Smooth muscle cell of the brain vasculature (primary cell): ENCODE data around the gene IFNL2.
"Not testable (repeated sequence)": the region's sequence is repeated elsewhere in the genome, so short reads cannot be mapped to it uniquely, and the experiment has no call there.

ENCODE experiments used
- DNase-seq: peaks from one replicate; pipeline ENCODE4 v3.0.0-alpha.2; 2012; ENCODE audit warnings: low read depth, low spot score

Gene IFNL2

DNA sequence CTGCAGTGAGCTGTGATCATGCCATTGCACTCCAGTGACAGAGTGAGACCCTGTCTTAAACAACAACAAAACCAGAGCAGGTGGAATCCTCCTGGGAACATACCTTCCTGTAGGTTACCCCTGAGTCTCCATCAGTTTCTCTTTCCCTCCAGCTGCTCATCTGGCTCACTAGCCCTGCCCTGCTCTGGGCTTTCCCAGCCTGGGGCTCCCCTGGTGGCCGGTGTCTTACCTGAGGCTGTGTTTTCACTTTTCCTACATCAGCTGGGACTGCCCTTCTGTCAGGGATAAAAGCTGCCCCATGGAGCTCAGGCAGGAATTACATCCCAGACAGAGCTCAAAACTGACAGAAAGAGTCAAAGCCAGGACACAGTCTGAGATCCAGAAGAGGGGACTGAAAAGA lies at the start of gene IFNL2:
TSS of gene IFNL2 (plus strand) at position 312 of the 400 bp plus-strand sequence. CDS start 173 bp downstream, outside the sequence.
- not testable (repeated sequence) for DNase-seq

DNA sequence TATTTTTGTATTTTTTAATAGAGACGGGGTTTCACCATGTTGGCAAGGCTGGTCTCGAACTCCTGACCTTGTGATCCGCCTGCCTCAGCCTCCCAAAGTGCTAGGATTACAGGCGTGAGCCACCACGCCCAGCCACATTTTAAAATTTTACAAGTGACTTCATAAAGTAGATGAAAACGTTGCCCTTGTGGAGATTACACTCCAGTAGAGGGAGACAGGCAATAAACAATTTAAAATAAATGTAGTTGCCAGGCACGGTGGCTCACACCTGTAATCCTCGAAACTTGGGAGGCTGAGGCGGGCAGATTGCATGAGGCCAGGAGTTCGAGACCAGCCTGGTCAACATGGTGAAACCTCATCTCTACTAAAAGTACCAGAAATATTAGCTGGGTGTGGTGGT lies 49.1 kb upstream of the IFNL2 start:
- DNase-seq: not testable (repeated sequence)

DNA sequence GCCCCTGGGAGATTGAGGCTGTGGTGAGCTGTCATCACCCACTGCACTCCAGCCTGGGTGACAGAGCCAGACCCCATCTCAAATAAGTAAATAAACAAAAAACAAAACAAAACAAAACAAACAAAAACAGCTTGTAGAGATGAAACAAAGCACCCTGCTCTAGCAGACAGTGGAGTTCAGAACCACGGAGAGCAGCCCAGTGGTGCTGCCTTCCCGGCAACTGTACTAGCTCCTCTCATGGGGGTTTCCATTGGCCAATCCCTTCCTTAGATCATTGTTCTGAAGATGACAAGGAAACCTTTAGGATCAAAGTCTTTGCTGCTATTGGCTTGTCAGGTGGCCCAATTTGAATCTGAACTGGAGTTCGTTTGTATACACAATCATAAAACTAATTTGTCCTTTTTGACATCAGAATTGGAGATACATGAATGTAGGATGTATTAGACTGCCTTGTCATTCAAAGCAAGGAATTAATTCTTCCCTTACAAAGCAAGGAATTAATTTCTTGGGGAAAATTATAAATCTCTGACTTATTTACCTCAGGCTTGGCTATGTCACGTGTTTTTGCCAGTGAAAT lies 44.4 kb upstream of the IFNL2 start:
- DNase-seq: no peak

DNA sequence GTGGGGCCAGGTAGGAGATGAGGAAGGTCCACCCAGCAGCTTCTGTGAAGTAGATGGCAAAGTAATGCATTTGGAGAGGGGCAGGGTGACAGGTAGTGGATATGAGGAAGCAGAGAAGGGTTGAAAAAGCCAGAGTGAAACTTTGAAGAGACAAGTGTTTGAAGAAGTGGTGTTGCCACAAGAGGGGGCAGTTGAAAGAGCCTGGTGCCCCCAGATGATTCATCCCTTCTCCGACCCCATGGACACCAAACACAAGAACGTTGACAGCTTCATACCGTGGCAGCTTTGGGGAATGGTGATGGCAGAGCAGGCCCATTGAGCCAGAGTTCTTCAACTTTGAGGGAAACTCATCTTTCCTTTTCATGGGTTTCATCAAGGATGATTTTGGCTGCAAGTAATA lies 43.3 kb upstream of the IFNL2 start:
- DNase-seq: no peak

DNA sequence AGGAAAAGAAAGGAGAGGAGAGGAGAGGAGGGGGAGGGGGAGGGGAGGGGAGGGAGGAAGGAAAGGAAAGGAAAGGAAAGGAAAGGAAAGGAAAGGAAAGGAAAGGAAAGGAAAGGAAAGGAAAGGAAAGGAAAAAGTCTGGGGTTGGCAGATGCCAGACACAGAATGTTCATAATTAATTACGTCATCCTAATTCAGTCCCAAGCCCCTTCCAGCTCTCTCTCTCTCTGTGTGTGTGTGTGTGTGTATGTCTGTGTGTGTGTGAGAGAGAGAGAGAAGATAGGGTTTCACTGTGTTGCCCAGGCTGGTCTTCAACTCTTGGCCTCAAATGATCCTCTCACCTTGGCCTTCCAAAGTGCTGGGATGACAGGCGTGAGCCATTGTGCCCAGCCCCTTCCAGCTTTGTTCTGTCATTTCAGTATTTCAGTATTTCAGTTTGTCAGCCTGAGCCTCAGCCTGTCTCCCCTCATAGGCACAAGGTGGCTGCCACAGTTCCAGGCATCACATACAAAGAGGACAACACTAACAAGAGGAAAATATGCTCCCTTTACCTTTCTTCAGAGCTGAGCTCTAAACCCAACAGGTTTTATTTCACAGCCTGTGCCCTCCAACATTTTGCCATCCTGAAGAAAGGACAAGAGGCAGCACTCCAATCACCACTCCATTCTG lies 38.0 kb upstream of the IFNL2 start:
- DNase-seq: no peak

DNA sequence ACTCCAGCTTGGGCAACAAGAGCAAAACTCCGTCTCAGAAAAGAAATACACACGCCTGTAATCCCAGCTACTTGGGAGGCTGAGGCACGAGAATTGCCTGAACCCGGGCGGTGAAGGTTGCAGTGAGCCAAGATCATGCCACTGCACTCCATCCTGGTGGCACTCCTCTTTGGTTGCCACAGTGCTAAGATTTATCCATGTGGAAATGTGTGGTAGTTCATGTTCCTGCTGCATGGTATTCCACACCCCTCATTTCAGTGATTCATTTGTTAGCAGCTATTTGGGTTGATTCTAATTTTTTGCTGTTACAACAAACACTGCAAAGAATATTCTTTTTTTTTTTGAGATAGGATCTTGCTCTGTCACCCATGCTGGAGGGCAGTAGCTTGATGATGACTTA lies 35.5 kb upstream of the IFNL2 start:
- DNase-seq: no peak

DNA sequence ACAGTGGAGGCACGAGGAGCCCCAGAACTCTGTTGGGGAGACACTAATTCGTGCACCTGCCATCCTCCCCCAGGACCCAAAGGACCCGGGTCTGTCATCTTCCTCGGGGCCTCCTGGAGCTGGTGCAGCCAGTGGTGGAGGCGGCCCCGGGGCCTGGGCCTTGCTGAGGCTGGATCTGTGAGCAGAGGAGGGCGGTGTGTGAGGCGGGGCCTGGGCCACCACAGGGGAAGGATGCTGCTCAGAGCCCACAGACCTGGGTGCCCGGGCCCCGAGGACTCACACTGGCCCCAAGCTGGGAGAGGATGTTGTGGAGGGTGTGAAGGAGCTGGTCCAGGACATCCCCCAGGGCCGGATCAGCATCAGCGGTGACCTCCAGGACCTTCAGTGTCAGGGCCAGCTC lies 31.7 kb upstream of the IFNL2 start:
- no peak for DNase-seq

DNA sequence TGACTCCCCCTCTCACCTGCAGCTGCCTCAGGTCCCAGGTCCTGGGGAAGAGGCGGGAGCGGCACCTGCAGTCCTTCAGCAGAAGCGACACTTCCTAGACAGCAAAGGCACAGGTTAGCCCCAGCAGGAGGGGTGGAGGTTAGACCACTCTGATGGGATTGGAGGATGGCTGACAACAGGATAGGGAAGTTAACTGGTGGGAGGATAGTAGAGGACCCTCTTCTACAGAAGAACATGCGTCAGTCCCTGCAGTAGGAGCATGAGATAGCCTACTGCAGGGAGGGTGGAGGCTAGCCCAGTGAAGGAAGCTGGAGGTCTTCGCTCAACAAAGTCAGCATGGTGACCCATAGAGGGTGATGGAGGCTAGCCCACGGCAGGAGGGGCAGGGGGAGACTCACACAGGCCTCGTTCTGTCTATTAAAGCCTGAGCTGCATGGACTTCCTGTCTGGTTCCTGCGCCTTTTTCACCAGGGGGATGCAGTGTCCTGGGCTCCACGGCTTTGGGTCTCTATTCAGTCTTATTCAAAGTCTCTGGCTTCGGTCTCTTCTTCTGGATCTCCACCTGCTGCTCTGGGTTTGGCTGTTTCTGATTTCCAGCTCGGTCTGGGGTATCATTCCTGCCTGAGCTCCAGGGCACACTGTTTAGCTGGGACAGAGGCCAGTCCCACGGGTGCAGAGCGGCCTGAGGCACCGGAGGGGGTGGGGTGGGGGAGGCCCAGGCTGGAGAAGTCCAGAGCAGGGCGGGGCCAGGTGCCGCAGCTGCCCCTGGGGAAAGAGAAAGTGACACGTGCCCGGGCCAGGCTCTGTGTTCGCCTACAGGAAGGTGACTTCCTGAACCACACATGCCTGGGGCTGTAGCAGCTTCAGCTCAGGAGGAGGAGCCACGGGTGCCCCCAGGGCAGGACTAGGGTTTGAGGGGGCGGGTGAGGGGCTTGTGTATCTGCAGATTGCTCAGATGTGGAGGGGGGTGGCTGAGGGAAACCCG lies 30.7 kb upstream of the IFNL2 start:
- DNase-seq: no peak

DNA sequence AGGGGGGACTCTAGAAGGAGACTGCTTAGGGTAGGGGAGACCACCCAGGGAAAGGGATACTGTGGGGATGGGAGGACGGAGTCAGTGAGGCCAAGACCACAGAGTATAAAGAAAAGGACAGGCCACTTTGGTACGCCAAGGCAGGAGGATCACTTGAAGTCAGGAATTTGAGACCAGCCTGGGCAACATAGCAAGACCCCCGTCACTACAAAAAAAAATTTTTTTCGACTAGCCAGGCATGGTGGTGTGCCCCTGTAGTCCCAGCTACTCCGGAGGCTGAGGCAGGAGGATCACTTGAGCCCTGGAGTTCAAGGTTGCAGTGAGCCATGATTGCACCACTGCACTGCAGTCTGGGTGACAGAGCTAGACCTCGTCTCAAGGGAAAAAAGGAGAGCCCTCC lies 30.0 kb upstream of the IFNL2 start:
- DNase-seq: no peak

DNA sequence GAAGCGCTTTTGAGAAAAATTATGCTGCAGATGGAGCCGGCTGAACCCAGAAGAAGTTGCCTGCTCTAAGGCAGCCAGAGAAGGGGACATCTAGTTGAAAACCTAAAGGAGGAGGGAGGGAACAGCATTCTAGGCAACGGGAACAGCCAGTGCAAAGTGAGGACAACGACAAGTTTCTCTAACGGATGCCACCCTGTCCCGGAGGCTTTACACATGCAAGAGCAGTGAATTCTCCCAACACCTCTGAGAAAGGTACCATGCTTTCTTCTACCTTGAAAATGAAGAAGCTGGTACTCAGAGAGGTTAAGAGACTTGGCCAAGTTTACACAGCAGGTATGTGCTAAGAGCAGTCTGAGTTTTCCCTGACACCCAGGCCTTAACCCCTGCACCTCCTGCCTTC lies 29.3 kb upstream of the IFNL2 start:
- DNase-seq: no peak

DNA sequence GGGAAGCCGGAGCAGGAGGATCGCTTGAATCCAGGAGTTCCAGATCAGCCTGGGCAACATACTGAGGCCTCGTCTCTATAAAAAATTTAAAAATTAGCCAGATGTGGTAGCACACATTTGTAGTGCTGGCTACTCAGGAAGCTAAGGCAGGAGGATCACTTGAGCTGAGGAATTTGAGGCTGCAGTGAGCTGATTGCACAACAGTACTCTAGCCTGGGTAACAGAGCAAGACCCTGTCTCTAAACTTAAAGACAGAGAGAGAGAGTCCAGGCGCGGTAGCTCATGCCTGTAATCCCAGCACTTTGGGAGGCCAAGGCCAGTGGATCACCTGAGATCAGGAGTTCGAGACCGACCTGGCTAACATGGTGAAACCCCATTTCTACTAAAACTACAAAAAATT lies 27.8 kb upstream of the IFNL2 start:
- DNase-seq: no peak

DNA sequence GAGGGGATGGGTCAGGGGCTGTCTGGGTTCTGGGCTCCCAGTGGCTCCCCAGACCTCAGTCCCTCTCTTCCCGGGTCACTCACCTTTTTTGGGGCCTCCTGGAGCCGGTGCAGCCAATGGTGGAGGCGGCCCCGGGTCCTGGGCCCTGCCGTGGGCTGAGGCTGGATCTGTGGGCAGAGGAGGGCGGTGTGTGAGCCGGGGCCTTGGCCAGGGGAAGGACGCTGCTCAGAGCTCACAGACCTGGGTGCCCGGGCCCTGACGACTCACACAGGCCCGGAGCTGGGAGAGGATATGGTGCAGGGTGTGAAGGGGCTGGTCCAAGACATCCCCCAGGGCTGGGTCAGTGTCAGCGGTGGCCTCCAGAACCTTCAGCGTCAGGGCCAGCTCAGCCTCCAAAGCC lies 24.5 kb upstream of the IFNL2 start:
- DNase-seq: not testable (repeated sequence)

DNA sequence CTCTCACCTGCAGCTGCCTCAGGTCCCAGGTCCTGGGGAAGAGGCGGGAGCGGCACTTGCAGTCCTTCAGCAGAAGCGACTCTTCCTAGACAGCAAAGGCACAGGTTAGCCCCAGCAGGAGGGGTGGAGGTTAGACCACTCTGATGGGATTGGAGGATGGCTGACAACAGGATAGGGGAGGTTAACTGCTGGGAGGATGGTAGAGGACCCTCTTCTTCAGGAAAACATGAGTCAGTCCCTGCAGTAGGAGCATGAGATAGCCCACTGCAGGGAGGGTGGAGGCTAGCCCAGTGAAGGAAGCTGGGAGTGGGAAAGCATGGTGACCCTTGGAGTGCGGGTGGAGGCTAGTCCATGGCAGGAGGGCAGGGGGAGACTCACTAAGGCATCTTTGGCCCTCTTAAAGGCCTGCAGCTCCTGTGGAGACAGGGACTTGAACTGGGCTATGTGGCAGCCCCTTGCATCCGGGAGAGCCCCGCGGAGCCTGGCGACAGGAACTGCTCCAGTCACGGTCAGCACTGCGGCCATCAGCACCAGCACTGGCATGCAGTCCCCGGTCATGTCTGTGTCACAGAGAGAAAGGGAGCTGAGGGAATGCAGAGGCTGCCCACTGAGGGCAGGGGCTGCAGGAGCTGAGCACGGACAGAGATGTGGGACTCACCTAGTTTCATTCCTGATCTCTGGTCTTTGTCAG lies 23.6 kb upstream of the IFNL2 start, which contains the start of gene IFNL3:
TSS of gene IFNL3 (minus strand) at position 597 of the 691 bp plus-strand sequence. CDS start at position 558, 39 bp downstream.
- not testable (repeated sequence) for DNase-seq

DNA sequence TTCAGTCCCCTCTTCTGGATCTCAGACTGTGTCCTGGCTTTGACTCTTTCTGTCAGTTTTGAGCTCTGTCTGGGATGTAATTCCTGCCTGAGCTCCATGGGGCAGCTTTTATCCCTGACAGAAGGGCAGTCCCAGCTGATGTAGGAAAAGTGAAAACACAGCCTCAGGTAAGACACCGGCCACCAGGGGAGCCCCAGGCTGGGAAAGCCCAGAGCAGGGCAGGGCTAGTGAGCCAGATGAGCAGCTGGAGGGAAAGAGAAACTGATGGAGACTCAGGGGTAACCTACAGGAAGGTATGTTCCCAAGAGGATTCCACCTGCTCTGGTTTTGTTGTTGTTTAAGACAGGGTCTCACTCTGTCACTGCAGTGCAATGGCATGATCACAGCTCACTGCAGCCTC lies 23.0 kb upstream of the IFNL2 start:
- not testable (repeated sequence) for DNase-seq

DNA sequence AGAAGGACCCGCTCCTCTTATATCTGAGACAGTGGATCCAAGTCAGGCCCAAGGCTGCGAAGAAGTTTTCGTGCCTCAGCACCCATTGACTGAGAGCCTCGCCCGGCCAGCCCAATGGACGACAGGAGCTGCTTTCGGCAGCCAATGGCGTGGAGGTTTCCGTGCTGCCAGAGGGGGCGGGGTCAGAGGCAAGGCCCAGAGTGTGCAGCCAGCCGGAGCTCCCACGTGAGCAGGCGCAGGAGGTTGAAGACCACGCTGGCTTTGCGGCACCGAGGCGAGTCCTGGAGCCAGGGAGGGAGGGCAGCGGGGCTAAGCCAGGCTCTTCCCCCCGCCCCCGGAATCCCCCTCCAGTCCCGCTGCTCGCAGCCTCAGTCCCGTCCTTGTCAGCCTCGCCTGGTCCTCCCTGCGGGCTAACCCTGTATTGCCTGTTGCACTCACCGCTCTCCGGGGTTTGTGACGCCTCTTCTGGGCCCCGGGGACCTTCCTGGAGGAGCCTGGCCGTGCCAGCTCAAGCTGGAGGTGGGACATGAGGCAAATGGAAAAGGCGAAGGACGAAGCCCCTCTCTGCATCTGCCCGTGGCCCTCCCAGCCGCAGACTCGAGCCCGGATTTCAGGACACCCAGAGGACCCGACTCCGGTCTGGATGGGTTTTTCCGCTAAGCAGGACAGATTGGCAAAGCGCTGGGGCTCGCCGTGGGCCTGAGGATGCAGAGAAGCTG lies 21.1 kb upstream of the IFNL2 start:
- DNase-seq: no peak

DNA sequence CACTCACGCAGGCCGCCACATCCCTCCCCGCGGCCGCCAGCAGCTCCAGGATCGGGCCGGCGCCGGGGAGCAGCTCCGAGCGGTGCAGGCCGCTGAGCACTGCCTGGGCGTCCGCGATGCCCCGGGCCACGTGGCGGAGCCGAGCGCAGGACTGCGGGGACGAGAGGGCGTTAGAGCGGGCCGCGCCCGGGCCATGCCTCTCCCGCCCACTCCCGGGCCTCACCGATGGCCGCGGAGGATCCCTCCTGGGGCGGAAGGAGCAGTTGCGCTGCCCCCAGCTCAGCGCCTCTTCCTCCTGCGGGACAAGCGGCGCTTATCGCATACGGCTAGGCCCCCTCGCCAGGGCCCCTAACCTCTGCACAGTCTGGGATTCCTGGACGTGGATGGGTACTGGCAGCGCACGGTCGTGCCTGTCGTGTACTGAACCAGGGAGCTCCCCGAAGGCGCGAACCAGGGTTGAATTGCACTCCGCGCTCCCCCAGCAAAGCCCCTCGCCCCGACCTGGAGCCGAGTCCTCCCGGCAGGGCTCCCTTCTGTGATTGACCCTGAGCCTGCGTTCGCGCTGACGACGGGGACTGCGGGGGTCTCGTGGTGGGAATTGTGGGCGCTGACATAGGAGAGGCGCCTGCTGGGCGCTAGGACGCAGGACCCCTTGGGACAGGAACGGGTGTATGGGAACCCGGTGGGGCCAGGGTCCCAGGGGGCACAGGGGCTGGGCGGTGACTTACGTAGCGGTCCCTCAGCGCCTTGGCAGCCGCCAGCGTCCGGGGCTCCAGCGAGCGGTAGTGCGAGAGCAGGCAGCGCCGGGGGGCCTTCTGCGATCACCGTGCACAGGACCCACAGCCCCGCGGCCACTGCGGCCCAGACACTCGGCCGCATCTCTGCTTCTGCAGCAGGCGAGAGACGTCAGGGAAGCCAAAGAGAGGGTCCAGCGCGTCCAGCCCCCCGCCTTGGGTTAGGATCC lies 20.2 kb upstream of the IFNL2 start:
- DNase-seq: no peak

DNA sequence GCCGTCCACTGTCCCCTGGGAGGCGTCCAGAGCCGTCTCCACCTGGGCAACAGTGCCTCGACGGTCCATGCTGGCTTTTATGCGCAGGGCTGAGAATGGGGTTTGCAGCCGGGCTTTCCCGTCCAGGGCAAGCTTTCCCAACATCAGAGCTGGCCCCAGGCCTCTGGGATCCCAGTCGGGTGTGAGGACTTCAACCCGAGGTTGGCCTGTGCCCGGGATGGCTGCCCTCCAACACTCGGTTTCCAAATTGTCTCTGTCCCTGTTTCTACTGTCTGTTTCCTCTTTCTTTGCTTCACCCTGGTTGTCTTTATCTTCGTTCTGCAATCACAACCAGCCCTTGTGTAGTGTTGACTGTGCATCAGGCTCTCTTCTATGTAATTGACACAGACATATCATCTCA lies 19.4 kb upstream of the IFNL2 start, which contains the start of gene IFNL4:
TSS of gene IFNL4 (minus strand) at position 51 of the 400 bp plus-strand sequence.
- DNase-seq: no peak

DNA sequence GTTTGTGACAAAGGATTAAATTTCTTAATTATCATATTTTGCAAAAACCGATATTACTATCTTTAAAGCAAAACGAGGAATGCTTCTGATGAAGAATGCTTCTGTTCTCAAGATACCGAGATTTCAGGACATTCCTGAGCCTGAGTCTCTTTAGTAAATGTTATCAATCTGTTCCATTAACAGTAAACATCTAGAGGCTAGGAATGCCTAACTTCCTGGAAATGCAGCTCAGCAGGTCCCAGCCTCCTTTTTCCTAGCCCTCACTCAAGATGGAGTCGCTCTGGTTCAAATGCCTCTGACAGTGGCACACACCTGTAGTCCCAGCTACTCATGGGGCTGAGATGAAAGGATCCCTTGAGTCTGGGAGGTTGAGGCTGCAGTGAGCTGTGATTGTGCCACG lies 17.1 kb upstream of the IFNL2 start:
- DNase-seq: no peak

DNA sequence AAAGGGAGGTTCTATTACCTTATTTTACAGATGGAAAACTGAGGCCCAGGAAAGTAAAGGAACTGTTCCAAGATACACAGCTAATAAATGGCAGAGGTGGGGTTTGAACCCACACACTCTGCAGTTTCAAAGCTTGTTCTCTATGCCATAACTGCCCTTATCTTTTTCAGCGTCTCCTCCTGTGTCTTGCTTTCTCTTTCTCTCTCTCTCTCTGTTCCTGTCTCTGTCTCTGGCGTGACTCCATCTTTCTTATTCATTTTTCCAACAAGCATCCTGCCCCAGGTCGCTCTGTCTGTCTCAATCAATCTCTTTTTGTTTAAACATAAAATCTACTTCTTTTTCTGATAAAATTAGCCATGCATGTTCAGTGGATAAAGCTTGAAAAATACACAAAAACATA lies 16.4 kb upstream of the IFNL2 start:
- DNase-seq: no peak

DNA sequence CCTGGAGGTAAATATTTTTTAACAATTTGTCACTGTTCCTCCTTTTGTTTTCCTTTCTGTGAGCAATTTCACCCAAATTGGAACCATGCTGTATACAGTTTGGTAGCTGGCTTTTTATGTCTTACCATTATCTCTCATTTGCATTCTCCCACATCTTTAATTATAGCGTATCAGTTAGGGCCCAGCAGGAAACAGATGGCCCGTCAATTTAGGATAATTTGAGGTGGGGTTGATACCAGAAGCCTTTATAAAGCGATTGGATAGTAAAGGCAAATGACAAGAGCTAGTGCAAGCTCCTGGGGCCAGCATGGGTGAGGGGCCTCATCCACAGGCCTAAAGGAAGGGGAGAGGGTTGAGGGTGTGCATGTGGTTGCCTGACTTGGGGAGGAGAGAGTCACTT lies 15.7 kb upstream of the IFNL2 start:
- no peak for DNase-seq
